Skeletal muscle tissue (tissue), 4 donors: ENCODE data around the gene TOM1. TPM values are rescaled to one million over a fixed set of nuclear protein-coding genes. Genes with fewer than 3 reads are reported as not detected.

ENCODE experiments used
- H3K27ac ChIP-seq: one replicate; pipeline ENCODE4 v1.7.0; 2013; ENCODE audit warnings: mild to moderate bottlenecking, low read depth, low read length, inconsistent platforms
- H3K27me3 ChIP-seq, 3 donors: one replicate each; pipeline ENCODE4 v1.7.0; 2013; ENCODE audit warnings: low read length in 3 of 3; ENCODE audit not compliant: control insufficient read depth in 3 of 3, insufficient read depth in 3 of 3
- H3K36me3 ChIP-seq, 3 donors: one replicate each; pipeline ENCODE4 v1.7.0; 2013; ENCODE audit warnings: low read length in 3 of 3; ENCODE audit not compliant: control insufficient read depth in 3 of 3, insufficient read depth in 3 of 3
- H3K4me1 ChIP-seq, 3 donors: one replicate each; pipeline ENCODE4 v1.7.0; 2013; ENCODE audit warnings: low read length in 3 of 3, mild to moderate bottlenecking in 3 of 3; ENCODE audit not compliant: control insufficient read depth in 3 of 3, insufficient read depth in 3 of 3
- H3K4me3 ChIP-seq, 3 donors: one replicate each; pipeline ENCODE4 v1.7.0; 2013; ENCODE audit warnings: low read length in 3 of 3
- H3K9ac ChIP-seq, 3 donors: one replicate each; pipeline ENCODE4 v1.7.0; 2013; ENCODE audit warnings: low read length in 3 of 3, mild to moderate bottlenecking in 3 of 3, moderate library complexity in 2 of 3, low read depth in 1 of 3
- H3K9me3 ChIP-seq, 3 donors: one replicate each; pipeline ENCODE4 v1.7.0; 2013; ENCODE audit warnings: low read length in 3 of 3; ENCODE audit not compliant: control insufficient read depth in 3 of 3
- total RNA-seq: library from RNA; depleted of rRNA; stranded (reverse); fragments of >200 nt; gene quantifications from one replicate; pipeline ENCODE4 v1.2.3, GENCODE V29; 2014
- donor health status: Osteomylitis.

The TOM1 gene
- total RNA-seq, 1 donor from 2014 or later: 14.1 TPM

GRCh38 chr22:35341090-35341874 is 41.6 kb downstream of the TOM1 start:
- no peak overlapping the region for H3K4me3 ChIP-seq
- peaks cover 82 to 85% (median 84%) of the 10 kb centered on the region in 3 donors for H3K36me3 ChIP-seq
- H3K4me1 ChIP-seq: peaks cover 0 to 3% (median 0%) of the 10 kb centered on the region in 3 donors
- no peaks in the 10 kb centered on the region for H3K27me3 ChIP-seq
- no peak overlapping the region for H3K9ac ChIP-seq
- no peaks in the 10 kb centered on the region for H3K9me3 ChIP-seq
- no peak overlapping the region for H3K27ac ChIP-seq

- Histone ChIP-seq H3K27ac (no peak overlapping the region), H3K9ac (no peak overlapping the region), H3K27me3 (no peaks in the 10 kb centered on the region), H3K4me1 (no peaks in the 10 kb centered on the region), H3K4me3 (no peak overlapping the region), H3K9me3 (no peaks in the 10 kb centered on the region), H3K36me3 (peaks cover 78 to 81% (median 81%) of the 10 kb centered on the region in 3 donors)
Observed at GRCh38 chr22:35342390-35342789, 42.7 kb downstream of the TOM1 start.

DNA sequence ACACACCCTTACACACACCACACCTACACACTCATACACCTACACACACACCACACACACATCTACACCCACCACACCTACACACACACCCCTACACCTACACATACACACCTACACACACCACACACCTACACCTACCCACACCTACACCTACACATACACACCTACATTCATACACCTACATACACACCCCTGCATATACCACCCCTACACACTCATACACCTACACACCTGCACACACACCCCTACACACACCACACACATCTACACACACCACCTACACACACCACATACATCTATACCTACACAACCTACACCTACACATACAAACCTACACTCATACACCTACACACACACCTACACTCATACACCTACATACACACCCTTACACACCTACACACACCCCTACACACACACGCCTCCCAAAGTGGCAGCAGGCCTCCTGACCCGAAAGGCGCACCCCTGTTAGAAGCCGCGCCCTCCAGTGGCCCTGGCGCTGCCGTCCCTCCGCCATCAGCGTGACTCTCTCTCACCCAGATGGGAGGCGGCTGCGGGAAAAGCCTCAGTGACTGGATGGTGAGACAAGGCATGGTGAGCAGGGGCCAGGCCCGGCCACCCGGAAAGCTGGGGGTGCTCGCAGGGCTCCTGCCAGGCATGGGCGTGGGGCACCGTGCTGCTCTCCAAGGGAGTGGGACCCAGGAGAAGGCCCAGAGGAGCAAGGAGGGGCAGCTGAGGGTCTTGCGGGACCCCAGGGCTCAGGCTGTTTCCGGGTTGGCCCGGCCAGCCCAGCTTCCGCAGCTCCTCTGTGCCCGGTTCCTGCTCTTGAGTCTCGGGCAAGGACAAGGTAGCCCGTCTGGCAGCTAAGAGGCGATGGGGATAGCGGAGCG is 44.2 kb downstream of the TOM1 start:
- Histone ChIP-seq H3K9ac (no peak overlapping the region), H3K36me3 (peaks cover 72 to 81% (median 76%) of the 10 kb centered on the region in 3 donors), H3K9me3 (no peaks in the 10 kb centered on the region), H3K4me1 (peaks cover 0 to 9% (median 0%) of the 10 kb centered on the region in 3 donors), H3K27me3 (no peaks in the 10 kb centered on the region), H3K4me3 (no peak overlapping the region), H3K27ac (no peak overlapping the region)

DNA sequence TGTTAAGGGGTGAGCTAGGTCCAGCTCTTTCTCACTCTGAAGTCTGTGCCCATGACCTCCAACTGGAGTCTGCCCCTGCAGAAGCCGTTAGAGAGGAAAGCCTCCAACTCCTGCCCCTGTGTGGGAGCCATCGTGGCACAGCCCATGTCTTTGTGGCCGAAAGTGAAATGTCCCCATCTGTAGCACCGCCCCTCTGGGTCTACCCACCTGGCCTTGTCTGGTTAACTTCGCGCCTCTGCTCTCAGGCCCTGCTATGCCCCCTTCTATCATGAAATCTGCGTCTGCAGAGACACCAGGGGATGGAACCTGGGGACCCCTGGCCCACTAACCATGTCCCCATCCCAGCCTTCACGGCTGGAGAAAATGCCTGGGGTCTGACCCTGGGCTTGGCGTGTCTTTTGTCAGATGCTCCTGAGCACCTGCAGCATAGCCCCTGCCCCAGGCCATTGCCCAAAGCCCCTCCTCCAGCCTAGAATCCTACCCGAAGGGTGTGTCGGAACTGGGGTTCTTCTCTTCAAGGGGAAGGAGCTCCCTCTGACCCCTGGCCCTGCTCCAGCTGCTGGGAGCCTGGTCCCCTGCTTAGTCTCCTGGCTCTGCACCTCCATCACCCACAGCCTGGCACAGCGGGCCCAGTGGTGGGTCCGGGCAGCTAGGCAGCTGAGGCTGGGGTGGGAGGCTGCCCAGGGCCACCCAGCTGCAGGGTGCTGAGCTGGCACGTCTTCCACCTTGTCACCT is 45.4 kb downstream of the TOM1 start:
- Histone ChIP-seq H3K9ac (peak overlapping the region in 1 of 3 donors; percentile 16), H3K27me3 (no peaks in the 10 kb centered on the region), H3K27ac (no peak overlapping the region), H3K36me3 (peaks cover 66 to 77% (median 73%) of the 10 kb centered on the region in 3 donors), H3K4me1 (peaks cover 1 to 20% (median 7%) of the 10 kb centered on the region in 3 donors), H3K4me3 (no peak overlapping the region), H3K9me3 (no peaks in the 10 kb centered on the region)

GRCh38 chr22:35345808-35346505 is 46.3 kb downstream of the TOM1 start:
- Histone ChIP-seq H3K4me3 (no peak overlapping the region), H3K36me3 (peaks cover 58 to 71% (median 66%) of the 10 kb centered on the region in 3 donors), H3K4me1 (peaks cover 9 to 27% (median 14%) of the 10 kb centered on the region in 3 donors)

GRCh38 chr22:35346596-35347220 is 47.0 kb downstream of the TOM1 start:
- Histone ChIP-seq H3K9me3 (no peaks in the 10 kb centered on the region), H3K27me3 (no peaks in the 10 kb centered on the region), H3K27ac (no peak overlapping the region), H3K36me3 (peaks cover 51 to 63% (median 59%) of the 10 kb centered on the region in 3 donors), H3K4me3 (no peak overlapping the region), H3K4me1 (peaks cover 17 to 34% (median 22%) of the 10 kb centered on the region in 3 donors), H3K9ac (no peak overlapping the region)

More at GRCh38 chr22:35345808-35346505, 46.3 kb downstream of the TOM1 start:
- Histone ChIP-seq H3K9me3 (no peaks in the 10 kb centered on the region), H3K9ac (no peak overlapping the region), H3K27ac (no peak overlapping the region), H3K27me3 (no peaks in the 10 kb centered on the region)

GRCh38 chr22:35347462-35347861 is 47.8 kb downstream of the TOM1 start:
- peaks cover 45 to 57% (median 51%) of the 10 kb centered on the region in 3 donors for H3K36me3 ChIP-seq
- no peak overlapping the region for H3K27ac ChIP-seq
- H3K4me3 ChIP-seq: no peak overlapping the region
- no peaks in the 10 kb centered on the region for H3K27me3 ChIP-seq
- no peak overlapping the region for H3K9ac ChIP-seq
- peaks cover 17 to 42% (median 26%) of the 10 kb centered on the region in 3 donors for H3K4me1 ChIP-seq
- no peaks in the 10 kb centered on the region for H3K9me3 ChIP-seq

GRCh38 chr22:35348026-35348590 is 48.4 kb downstream of the TOM1 start:
- Histone ChIP-seq H3K27me3 (no peaks in the 10 kb centered on the region), H3K36me3 (peaks cover 42 to 51% (median 45%) of the 10 kb centered on the region in 3 donors), H3K4me3 (no peak overlapping the region), H3K4me1 (peaks cover 17 to 47% (median 27%) of the 10 kb centered on the region in 3 donors), H3K27ac (no peak overlapping the region), H3K9me3 (no peaks in the 10 kb centered on the region), H3K9ac (no peak overlapping the region)
